ENCODE measurements around the gene BTC.
"Not testable (repeated sequence)": the region's sequence is repeated elsewhere in the genome, so short reads cannot be mapped to it uniquely, and the experiment has no call there.

GRCh38 chr4:74812056-74812455, 17.7 kb upstream of the BTC start:
- TF ChIP-seq CTCF (IDR thresholded peaks at IDR 0.05; ENCODE audit: poor library complexity, severe bottlenecking); TAF1 (IDR thresholded peaks at IDR 0.05; ENCODE audit: low read depth); EP300 (conservative IDR thresholded peaks at IDR 0.05; ENCODE audit: poor library complexity, severe bottlenecking); REST (IDR thresholded peaks at IDR 0.05; ENCODE audit: borderline replicate concordance); POLR2AphosphoS5 (IDR thresholded peaks at IDR 0.05); EZH2 (IDR thresholded peaks at IDR 0.05; ENCODE audit: borderline replicate concordance, insufficient read depth, low read length, poor library complexity, severe bottlenecking): not testable (repeated sequence)

Data from neural cell (in vitro differentiated cells).